ENCODE measurements around the gene CHST12. TPM values are rescaled to one million over a fixed set of nuclear protein-coding genes. Genes with fewer than 3 reads are reported as not detected.

The CHST12 gene
- total and polyA plus RNA-seq, 4 donors: 14.7 to 30.9 (median 16.8) TPM

GRCh38 chr7:2476298-2476697 is 72.9 kb downstream of the CHST12 start, which contains the start of gene GRIFIN:
Gene GRIFIN, minus strand, starts transcription at chr7:2476398. Its CDS starts 15 bp downstream, at chr7:2476383.
- 70 to 75% methylated on average over 7 of the region's 16 CpGs for WGBS, 2 donors
- H3K4me1 ChIP-seq (ENCODE audit: control insufficient read depth in 5 of 5, insufficient read depth in 5 of 5, low read length in 5 of 5): peaks cover 0 to 18% (median 12%) of the 10 kb centered on the region in 5 donors
- no peak within 1 kb of the TSS for H3K27ac ChIP-seq (ENCODE audit: low read depth in 1 of 2, low read length in 1 of 2)
- H3K9me3 ChIP-seq (ENCODE audit: control insufficient read depth in 4 of 4, insufficient read depth in 3 of 4, low read length in 3 of 4): no peaks in the 10 kb centered on the region
- H3K4me3 ChIP-seq: no peak within 1 kb of the TSS
- H3K36me3 ChIP-seq (ENCODE audit: control insufficient read depth in 4 of 4, insufficient read depth in 4 of 4, low read length in 4 of 4): no peaks in the 10 kb centered on the region
- TF ChIP-seq, protein P1, sequence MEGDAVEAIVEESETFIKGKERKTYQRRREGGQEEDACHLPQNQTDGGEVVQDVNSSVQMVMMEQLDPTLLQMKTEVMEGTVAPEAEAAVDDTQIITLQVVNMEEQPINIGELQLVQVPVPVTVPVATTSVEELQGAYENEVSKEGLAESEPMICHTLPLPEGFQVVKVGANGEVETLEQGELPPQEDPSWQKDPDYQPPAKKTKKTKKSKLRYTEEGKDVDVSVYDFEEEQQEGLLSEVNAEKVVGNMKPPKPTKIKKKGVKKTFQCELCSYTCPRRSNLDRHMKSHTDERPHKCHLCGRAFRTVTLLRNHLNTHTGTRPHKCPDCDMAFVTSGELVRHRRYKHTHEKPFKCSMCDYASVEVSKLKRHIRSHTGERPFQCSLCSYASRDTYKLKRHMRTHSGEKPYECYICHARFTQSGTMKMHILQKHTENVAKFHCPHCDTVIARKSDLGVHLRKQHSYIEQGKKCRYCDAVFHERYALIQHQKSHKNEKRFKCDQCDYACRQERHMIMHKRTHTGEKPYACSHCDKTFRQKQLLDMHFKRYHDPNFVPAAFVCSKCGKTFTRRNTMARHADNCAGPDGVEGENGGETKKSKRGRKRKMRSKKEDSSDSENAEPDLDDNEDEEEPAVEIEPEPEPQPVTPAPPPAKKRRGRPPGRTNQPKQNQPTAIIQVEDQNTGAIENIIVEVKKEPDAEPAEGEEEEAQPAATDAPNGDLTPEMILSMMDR (IDR thresholded peaks at IDR 0.05; ENCODE audit: control extremely low read depth, extremely low read depth): no peak
- H3K27me3 ChIP-seq (ENCODE audit: control insufficient read depth in 3 of 3, insufficient read depth in 3 of 3, low read length in 2 of 3): peaks cover 0 to 9% (median 0%) of the 10 kb centered on the region in 3 donors
- H3K9ac ChIP-seq (ENCODE audit: insufficient read depth in 1 of 2, low read length in 2 of 2): no peak within 1 kb of the TSS
- ATAC-seq (ENCODE audit: insufficient read depth, low FRiP score): no peak
- no peak for DNase-seq

- DNase-seq (no peak), ATAC-seq (ENCODE audit: insufficient read depth, low FRiP score) (no peak)
- no peak overlapping the region for H3K9ac ChIP-seq (ENCODE audit: insufficient read depth in 1 of 2, low read length in 2 of 2)
- no peaks in the 10 kb centered on the region for H3K36me3 ChIP-seq (ENCODE audit: control insufficient read depth in 4 of 4, insufficient read depth in 4 of 4, low read length in 4 of 4)
- H3K4me1 ChIP-seq (ENCODE audit: control insufficient read depth in 5 of 5, insufficient read depth in 5 of 5, low read length in 5 of 5): peaks cover 0 to 18% (median 8%) of the 10 kb centered on the region in 5 donors
- TF ChIP-seq, protein P1 (IDR thresholded peaks at IDR 0.05; ENCODE audit: control extremely low read depth, extremely low read depth): no peak
- peaks cover 0 to 9% (median 0%) of the 10 kb centered on the region in 3 donors for H3K27me3 ChIP-seq (ENCODE audit: control insufficient read depth in 3 of 3, insufficient read depth in 3 of 3, low read length in 2 of 3)
- no peaks in the 10 kb centered on the region for H3K9me3 ChIP-seq (ENCODE audit: control insufficient read depth in 4 of 4, insufficient read depth in 3 of 4, low read length in 3 of 4)
- H3K4me3 ChIP-seq: no peak overlapping the region
- H3K27ac ChIP-seq (ENCODE audit: low read depth in 1 of 2, low read length in 1 of 2): no peak overlapping the region
- WGBS, 2 donors: 82 to 89% methylated on average over 25 of the region's 25 CpGs
These were observed 73.5 kb downstream of the CHST12 start for GRCh38 chr7:2476776-2477446.

DNA sequence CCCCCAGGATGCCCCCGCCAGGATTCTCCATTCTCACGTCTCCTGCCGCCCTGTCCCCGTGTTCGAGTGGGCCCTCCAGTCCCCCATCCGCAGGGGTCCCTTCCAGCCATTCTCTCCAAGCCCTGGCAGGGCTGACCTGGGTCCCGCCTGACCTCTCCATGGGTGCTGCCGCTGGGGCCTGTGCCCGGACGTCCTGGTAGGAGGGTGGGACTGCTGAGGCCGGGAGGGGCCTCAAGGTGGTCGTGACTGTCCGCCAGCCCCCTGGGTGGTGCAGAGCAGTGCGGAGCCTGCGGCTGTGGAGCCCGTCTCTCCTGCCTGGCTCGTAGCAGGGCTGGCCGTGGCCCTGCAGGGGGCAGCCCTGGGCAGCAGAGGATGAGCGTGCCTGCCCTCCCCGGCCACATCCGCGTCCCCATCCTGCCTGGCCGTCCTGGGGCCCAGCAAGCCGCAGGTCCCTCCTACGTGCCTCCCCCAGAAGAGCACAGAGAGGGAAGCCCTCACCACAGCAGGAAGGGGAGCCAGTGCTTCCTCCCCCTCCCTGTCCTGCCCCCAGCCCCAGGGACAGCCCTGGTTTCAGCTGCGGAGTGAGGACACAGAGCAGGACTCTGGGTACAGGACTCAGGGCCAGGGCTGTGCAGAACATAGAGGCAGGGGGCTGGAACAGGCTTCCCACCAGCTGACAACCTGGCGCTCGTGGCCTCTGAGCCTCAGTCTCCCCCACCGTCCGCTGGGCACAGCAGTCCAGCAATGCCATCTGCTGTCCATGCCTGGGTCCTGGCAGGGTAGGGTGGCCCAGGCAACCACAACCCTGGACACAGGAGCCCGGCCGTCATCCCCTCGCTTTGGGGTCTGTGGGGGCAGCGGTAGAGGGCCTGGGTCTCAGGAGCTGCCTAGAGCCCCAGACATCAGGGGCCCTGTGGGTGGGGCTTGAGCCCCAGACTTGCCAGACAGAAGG is 74.3 kb downstream of the CHST12 start:
- Histone ChIP-seq H3K36me3 (ENCODE audit: control insufficient read depth in 4 of 4, insufficient read depth in 4 of 4, low read length in 4 of 4) (no peaks in the 10 kb centered on the region), H3K27me3 (ENCODE audit: control insufficient read depth in 3 of 3, insufficient read depth in 3 of 3, low read length in 2 of 3) (peaks cover 0 to 9% (median 0%) of the 10 kb centered on the region in 3 donors), H3K4me3 (no peak overlapping the region), H3K9ac (ENCODE audit: insufficient read depth in 1 of 2, low read length in 2 of 2) (no peak overlapping the region), H3K27ac (ENCODE audit: low read depth in 1 of 2, low read length in 1 of 2) (no peak overlapping the region), H3K9me3 (ENCODE audit: control insufficient read depth in 4 of 4, insufficient read depth in 3 of 4, low read length in 3 of 4) (peaks cover 0 to 2% (median 0%) of the 10 kb centered on the region in 4 donors), H3K4me1 (ENCODE audit: control insufficient read depth in 5 of 5, insufficient read depth in 5 of 5, low read length in 5 of 5) (peaks cover 0 to 18% (median 8%) of the 10 kb centered on the region in 5 donors)
- TF ChIP-seq, protein P1 (IDR thresholded peaks at IDR 0.05; ENCODE audit: control extremely low read depth, extremely low read depth): peak; percentile 85
- peak; percentile 82 for ATAC-seq (ENCODE audit: insufficient read depth, low FRiP score)
- WGBS, 2 donors: 30 to 31% methylated on average over 34 of the region's 34 CpGs
- peak; percentile 55 to 67 (median 63) for DNase-seq
